ENCODE measurements around the gene RADIL. TPM values are rescaled to one million over a fixed set of nuclear protein-coding genes. Genes with fewer than 3 reads are reported as not detected.

The RADIL gene
- total RNA-seq, 4 donors from 2014 or later = 4.4 to 11.4 (median 8.8) TPM

GRCh38 chr7:4799508-4800268 lies 83.8 kb downstream of the RADIL start:
- WGBS, 2 donors (ENCODE audit: low coverage in 1 of 2) = no CpG with 5 or more reads among the region's 39 CpGs
- H3K27ac ChIP-seq = no peak overlapping the region
- TF ChIP-seq POLR2A (IDR thresholded peaks at IDR 0.05) (no peak), EP300 (IDR thresholded peaks at IDR 0.05) (no peak), POLR2AphosphoS5 (IDR thresholded peaks at IDR 0.05) (no peak), CTCF (IDR thresholded peaks at IDR 0.05) (no peak)
- H3K9me3 ChIP-seq = no peaks in the 10 kb centered on the region
- H3K4me3 ChIP-seq = no peak overlapping the region
- no peaks in the 10 kb centered on the region for H3K36me3 ChIP-seq
- peaks cover 17% of the 10 kb centered on the region for H3K27me3 ChIP-seq
- ATAC-seq = peak; percentile 61
- H3K4me1 ChIP-seq = peaks cover 0 to 16% (median 5%) of the 10 kb centered on the region in 3 donors

- Histone ChIP-seq H3K4me3 (no peak overlapping the region), H3K27me3 (peaks cover 9% of the 10 kb centered on the region), H3K36me3 (no peaks in the 10 kb centered on the region), H3K4me1 (peaks cover 0 to 16% (median 5%) of the 10 kb centered on the region in 3 donors), H3K9me3 (no peaks in the 10 kb centered on the region), H3K27ac (no peak overlapping the region)
- peak; percentile 11 for ATAC-seq
- WGBS, 2 donors (ENCODE audit: low coverage in 1 of 2) = 73 to 84% methylated on average over 3 to 8 of the region's 15 CpGs
- TF ChIP-seq EP300 (IDR thresholded peaks at IDR 0.05) (no peak), POLR2A (IDR thresholded peaks at IDR 0.05) (no peak), CTCF (IDR thresholded peaks at IDR 0.05) (no peak), POLR2AphosphoS5 (IDR thresholded peaks at IDR 0.05) (no peak)
Measured at GRCh38 chr7:4798706-4799235, 84.7 kb downstream of the RADIL start.

GRCh38 chr7:4797858-4798705 lies 85.4 kb downstream of the RADIL start:
- no peak for TF ChIP-seq POLR2A (IDR thresholded peaks at IDR 0.05)
- TF ChIP-seq POLR2AphosphoS5 (IDR thresholded peaks at IDR 0.05) = no peak
- peak in 3 of 4 experiments; percentile 73 to 88 (median 75) for TF ChIP-seq CTCF (IDR thresholded peaks at IDR 0.05)
- TF ChIP-seq EP300 (IDR thresholded peaks at IDR 0.05) = no peak
- 25 to 39% methylated on average over 5 to 25 of the region's 37 CpGs for WGBS, 2 donors (ENCODE audit: low coverage in 1 of 2)

DNA sequence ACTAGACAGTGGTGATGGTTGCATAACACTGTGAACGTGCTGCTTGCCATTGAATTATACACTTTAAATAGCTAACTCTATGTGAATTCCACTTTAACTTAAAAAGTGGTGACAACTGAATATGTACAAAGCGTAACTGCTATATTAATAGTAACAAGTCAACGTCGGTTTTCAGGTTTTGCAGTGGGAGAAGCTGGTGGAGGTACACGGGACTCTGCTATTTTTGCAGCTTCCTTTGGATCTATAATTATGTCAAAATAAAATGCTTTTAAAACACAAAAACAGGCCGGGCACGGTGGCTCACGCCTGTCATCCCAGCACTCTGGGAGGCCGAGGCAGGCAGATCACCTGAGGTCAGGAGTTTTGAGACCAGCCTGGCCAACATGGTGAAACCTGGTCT lies 87.1 kb downstream of the RADIL start:
- Histone ChIP-seq H3K27me3 (no peaks in the 10 kb centered on the region), H3K4me3 (no peak overlapping the region), H3K36me3 (peaks cover 0 to 6% of the 10 kb centered on the region in 2 donors), H3K4me1 (peaks cover 0 to 35% (median 10%) of the 10 kb centered on the region in 3 donors), H3K27ac (no peak overlapping the region), H3K9me3 (no peaks in the 10 kb centered on the region)
- no peak for TF ChIP-seq POLR2A (IDR thresholded peaks at IDR 0.05)
- TF ChIP-seq CTCF (IDR thresholded peaks at IDR 0.05) = no peak
- no peak for TF ChIP-seq EP300 (IDR thresholded peaks at IDR 0.05)
- TF ChIP-seq POLR2AphosphoS5 (IDR thresholded peaks at IDR 0.05) = no peak
- no peak for ATAC-seq
- 87% methylated on average over 8 to 9 of the region's 9 CpGs for WGBS, 2 donors (ENCODE audit: low coverage in 1 of 2)

More at GRCh38 chr7:4797858-4798705, 85.4 kb downstream of the RADIL start:
- Histone ChIP-seq H3K4me1 (peaks cover 0 to 19% (median 5%) of the 10 kb centered on the region in 3 donors), H3K9me3 (no peaks in the 10 kb centered on the region), H3K36me3 (no peaks in the 10 kb centered on the region), H3K27me3 (peaks cover 3% of the 10 kb centered on the region), H3K4me3 (no peak overlapping the region), H3K27ac (no peak overlapping the region)
- peak; percentile 68 for ATAC-seq

Data from gastroesophageal sphincter (tissue), 4 donors.